SK-N-MC (cell line): ENCODE data around the gene FRMD4A.

Source experiments
- DNase-seq: peaks from one replicate; pipeline ENCODE4 v3.0.0-alpha.2; 2011; ENCODE audit warnings: low read depth, low spot score
- H3K27ac ChIP-seq: fragments of 200-600 bp; sonication (generic); 2 replicates; pipeline ENCODE4 v1.5.1; 2016; ENCODE audit warnings: mixed run types
- H3K36me3 ChIP-seq: fragments of 200-600 bp; sonication (generic); 2 replicates; pipeline ENCODE4 v1.6.1; 2017; ENCODE audit warnings: antibody characterized with exemption, low read length, mixed read lengths; ENCODE audit not compliant: insufficient read depth
- H3K4me3 ChIP-seq: fragments of 200-600 bp; sonication (generic); 2 replicates; pipeline ENCODE4 v1.5.1; 2016
- H3K9ac ChIP-seq: fragments of 200-600 bp; sonication (generic); 2 replicates; pipeline ENCODE4 v1.8.0; 2017; ENCODE audit warnings: mixed run types, mixed read lengths; ENCODE audit not compliant: insufficient read length
- H3K9me3 ChIP-seq: fragments of 200-600 bp; sonication (generic); 2 replicates; pipeline ENCODE4 v1.6.1; 2017; ENCODE audit warnings: low read depth, mild to moderate bottlenecking, antibody characterized with exemption, low read length, moderate library complexity, mixed read lengths
- EZH2 ChIP-seq: fragments of 200-600 bp; sonication (generic); IDR thresholded peaks from one replicate; pipeline ENCODE4 v1.6.1; 2017; ENCODE audit warnings: antibody characterized with exemption
- FOXP2 ChIP-seq: optimal IDR thresholded peaks from 2 replicates; pipeline ENCODE3; 2011; ENCODE audit warnings: mild to moderate bottlenecking, moderate library complexity; ENCODE audit not compliant: insufficient read depth; ENCODE audit errors: extremely low read length, control extremely low read depth
- POLR2AphosphoS5 ChIP-seq: IDR thresholded peaks from 2 replicates; pipeline ENCODE4 v1.6.1; 2012; ENCODE audit warnings: mild to moderate bottlenecking, low read depth, low read length, borderline replicate concordance

The FRMD4A gene

DNA sequence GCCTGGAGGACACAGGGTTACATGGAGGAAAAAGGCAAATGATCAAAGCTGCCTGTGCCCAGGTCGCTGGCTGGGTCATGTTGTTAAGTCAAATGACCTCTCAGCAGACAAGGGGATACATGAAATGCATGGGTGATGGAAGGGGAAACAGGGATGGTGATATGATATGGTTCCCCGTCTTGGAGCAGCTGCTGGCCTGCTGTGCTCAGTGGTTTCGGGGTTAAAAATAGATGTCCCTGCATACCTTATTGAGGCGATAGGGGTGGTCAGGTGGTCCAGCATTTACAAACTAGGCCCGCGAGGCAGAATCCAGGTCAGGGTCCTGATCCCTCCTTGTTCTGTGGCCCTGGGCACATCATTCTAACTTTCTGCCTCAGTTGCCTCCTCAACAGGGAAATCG, 586.8 kb downstream of the FRMD4A start:
- Histone ChIP-seq H3K9ac (no peak overlapping the region), H3K36me3 (no peaks in the 10 kb centered on the region), H3K27ac (no peak overlapping the region), H3K9me3 (no peaks in the 10 kb centered on the region), H3K4me3 (no peak overlapping the region)
- TF ChIP-seq POLR2AphosphoS5, result no peak
- TF ChIP-seq EZH2, result no peak
- TF ChIP-seq FOXP2, result no peak
- DNase-seq, result no peak

DNA sequence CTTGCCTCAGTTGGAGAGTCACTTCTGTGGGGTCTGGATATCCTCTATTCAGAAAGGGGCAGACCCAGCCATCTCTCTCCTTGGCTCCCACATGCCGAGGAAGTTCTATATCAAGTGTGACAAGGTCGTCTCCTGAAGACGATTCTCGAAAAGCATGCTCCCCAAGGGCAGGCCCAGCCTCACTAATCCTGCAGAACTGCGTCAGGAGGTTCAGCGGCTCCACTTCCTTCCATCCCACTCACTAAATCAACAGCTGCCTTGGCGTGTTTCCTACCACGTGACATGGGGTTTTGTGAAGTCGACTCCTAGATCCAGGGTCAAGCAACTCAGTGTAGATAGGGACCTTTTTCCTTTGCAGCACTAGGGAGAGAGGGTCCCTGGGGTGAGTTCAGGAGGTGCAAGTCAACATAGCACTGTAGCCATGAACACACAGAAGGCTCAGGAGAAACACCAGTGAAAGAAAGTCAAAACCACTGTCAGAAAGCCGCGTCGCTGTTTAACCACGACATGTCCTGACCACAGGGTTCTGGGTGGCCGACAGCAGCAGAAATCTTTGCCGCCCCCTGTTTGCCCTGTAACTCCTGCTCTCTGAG, 587.5 kb downstream of the FRMD4A start:
- H3K9me3 ChIP-seq, result no peaks in the 10 kb centered on the region
- DNase-seq, result no peak

GRCh38 chr10:13741438-13741837, 589.3 kb downstream of the FRMD4A start:
- Histone ChIP-seq H3K9ac (no peak overlapping the region), H3K4me3 (no peak overlapping the region), H3K27ac (no peak overlapping the region), H3K36me3 (no peaks in the 10 kb centered on the region), H3K9me3 (no peaks in the 10 kb centered on the region)
- no peak for DNase-seq
- TF ChIP-seq FOXP2 (no peak), POLR2AphosphoS5 (no peak), EZH2 (no peak)

More for the DNA sequence above, 587.5 kb downstream of the FRMD4A start:
- Histone ChIP-seq H3K9ac (no peak overlapping the region), H3K4me3 (no peak overlapping the region), H3K27ac (no peak overlapping the region), H3K36me3 (no peaks in the 10 kb centered on the region)
- TF ChIP-seq POLR2AphosphoS5 (no peak), EZH2 (no peak), FOXP2 (no peak)

DNA sequence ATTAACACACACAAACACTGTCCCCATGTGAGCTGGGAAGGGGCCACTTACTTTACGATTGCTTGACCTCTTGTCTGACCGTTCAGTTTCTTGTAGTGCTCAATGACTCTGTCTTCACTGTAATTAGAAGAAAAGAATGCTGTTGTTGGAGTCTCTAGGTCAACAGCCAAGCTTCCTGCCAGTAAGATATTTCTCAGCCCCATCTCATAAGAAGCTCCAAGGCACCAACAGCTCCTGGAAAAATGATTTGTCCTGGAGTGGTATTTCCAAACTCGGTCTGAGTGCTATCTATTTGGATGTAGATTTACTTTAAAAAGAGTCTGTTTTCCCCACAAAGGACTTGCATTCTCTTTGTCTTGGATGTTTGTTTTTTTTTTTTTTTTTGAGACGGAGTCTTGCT, 590.3 kb downstream of the FRMD4A start:
- Histone ChIP-seq H3K9ac (no peak overlapping the region), H3K36me3 (no peaks in the 10 kb centered on the region), H3K4me3 (no peak overlapping the region), H3K9me3 (no peaks in the 10 kb centered on the region), H3K27ac (no peak overlapping the region)
- no peak for DNase-seq
- no peak for TF ChIP-seq EZH2
- no peak for TF ChIP-seq FOXP2
- no peak for TF ChIP-seq POLR2AphosphoS5

DNA sequence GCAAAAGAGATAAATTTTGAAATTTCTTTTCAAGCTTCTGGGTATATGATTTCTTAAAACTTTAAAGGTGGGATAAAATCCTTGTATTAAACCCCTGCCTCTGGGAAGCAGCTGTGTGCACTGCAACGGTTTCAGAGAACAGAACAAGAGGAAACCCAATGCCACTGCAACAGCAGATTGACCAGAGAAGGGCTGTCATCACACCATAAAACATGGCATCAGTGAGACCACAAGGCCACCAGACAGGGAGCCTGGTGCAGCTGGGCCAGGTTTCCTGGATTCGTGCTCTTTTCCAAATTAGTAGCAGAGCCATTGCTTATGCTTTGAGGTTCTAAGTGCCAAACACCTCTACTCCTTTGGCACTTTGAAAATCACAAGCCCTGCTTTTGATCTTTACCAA, 591.5 kb downstream of the FRMD4A start:
- Histone ChIP-seq H3K27ac (no peak overlapping the region), H3K36me3 (no peaks in the 10 kb centered on the region), H3K9ac (no peak overlapping the region), H3K9me3 (no peaks in the 10 kb centered on the region), H3K4me3 (no peak overlapping the region)
- no peak for TF ChIP-seq POLR2AphosphoS5
- no peak for TF ChIP-seq EZH2
- TF ChIP-seq FOXP2, result no peak
- no peak for DNase-seq

DNA sequence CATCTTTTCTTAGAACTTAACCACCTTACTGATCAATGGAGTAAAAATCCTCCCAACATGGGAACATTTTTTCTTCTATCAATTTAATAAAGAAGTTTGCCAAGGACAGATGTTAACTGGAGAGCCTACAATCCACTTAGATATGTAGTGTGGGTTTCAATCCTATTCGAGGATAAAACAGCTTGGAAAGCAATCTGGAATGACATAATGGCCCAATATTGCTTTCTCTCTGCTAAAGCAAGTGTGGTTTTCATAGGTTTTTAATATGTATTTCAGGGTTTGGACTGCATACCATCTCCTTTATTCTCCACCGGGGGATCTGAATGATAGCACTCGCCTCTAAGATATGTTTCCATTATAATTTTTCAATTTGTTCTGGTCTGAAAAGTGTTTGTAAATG, 594.2 kb downstream of the FRMD4A start:
- H3K4me3 ChIP-seq, result no peak overlapping the region
- no peaks in the 10 kb centered on the region for H3K36me3 ChIP-seq
- DNase-seq, result no peak
- no peak overlapping the region for H3K9ac ChIP-seq
- TF ChIP-seq POLR2AphosphoS5 (no peak), EZH2 (no peak), FOXP2 (no peak)
- no peak overlapping the region for H3K27ac ChIP-seq
- H3K9me3 ChIP-seq, result no peaks in the 10 kb centered on the region

- H3K36me3 ChIP-seq, result no peaks in the 10 kb centered on the region
- no peak for TF ChIP-seq FOXP2
- no peak for TF ChIP-seq POLR2AphosphoS5
- TF ChIP-seq EZH2, result no peak
- DNase-seq, result no peak
- H3K9ac ChIP-seq, result no peak overlapping the region
- H3K9me3 ChIP-seq, result no peaks in the 10 kb centered on the region
- H3K27ac ChIP-seq, result no peak overlapping the region
- H3K4me3 ChIP-seq, result no peak overlapping the region
These were observed 596.6 kb downstream of the FRMD4A start for GRCh38 chr10:13734151-13734550.

GRCh38 chr10:13733071-13733470, 597.7 kb downstream of the FRMD4A start:
- Histone ChIP-seq H3K9ac (no peak overlapping the region), H3K27ac (no peak overlapping the region), H3K9me3 (no peaks in the 10 kb centered on the region), H3K36me3 (no peaks in the 10 kb centered on the region), H3K4me3 (no peak overlapping the region)
- DNase-seq, result no peak
- TF ChIP-seq FOXP2 (no peak), EZH2 (no peak), POLR2AphosphoS5 (no peak)

GRCh38 chr10:13732465-13732881, 598.3 kb downstream of the FRMD4A start:
- TF ChIP-seq POLR2AphosphoS5, result no peak
- TF ChIP-seq FOXP2, result no peak
- no peak for TF ChIP-seq EZH2

More at GRCh38 chr10:13732465-13732881, 598.3 kb downstream of the FRMD4A start:
- H3K27ac ChIP-seq, result no peak overlapping the region
- no peak for DNase-seq
- no peaks in the 10 kb centered on the region for H3K36me3 ChIP-seq
- no peak overlapping the region for H3K9ac ChIP-seq
- no peak overlapping the region for H3K4me3 ChIP-seq
- H3K9me3 ChIP-seq, result no peaks in the 10 kb centered on the region
